HepG2 (cell line): Measurements from ENCODE around the gene ABCC5. TPM values are rescaled to one million over a fixed set of nuclear protein-coding genes. Genes with fewer than 3 reads are reported as not detected.

ENCODE experiments used
- CREB1 ChIP-seq, 2 experiments: fragments of 450-650 bp in 1 of 2; IDR thresholded peaks; 2 replicates each; pipeline ENCODE4 v1.6.1; 2016 to 2017; ENCODE audit warnings: control low read depth in 1 of 2, mild to moderate bottlenecking in 1 of 2, missing compliant biosample characterization in 1 of 2, missing genetic modification characterization in 1 of 2
- GABPB1 ChIP-seq: IDR thresholded peaks from 2 replicates; pipeline ENCODE4 v1.6.1; 2016; ENCODE audit warnings: mild to moderate bottlenecking, missing genetic modification reagents, moderate library complexity, missing compliant biosample characterization
- GATAD2A ChIP-seq: IDR thresholded peaks from 2 replicates; pipeline ENCODE4 v1.6.1; 2016
- NFE2L1 ChIP-seq: sonication (generic); formaldehyde crosslinking; IDR thresholded peaks from 2 replicates; pipeline ENCODE4 v1.4.0; 2020; ENCODE audit warnings: missing genetic modification reagents, mild to moderate bottlenecking, borderline replicate concordance
- SOX6 ChIP-seq, 2 experiments: fragments of 450-650 bp in 1 of 2; sonication (generic) in 1 of 2; formaldehyde crosslinking in 1 of 2; IDR thresholded peaks; 2 replicates each; pipeline versions ENCODE4 v1.4.0 to v1.6.1; 2017 to 2020; ENCODE audit warnings: antibody characterized with exemption in 1 of 2, mild to moderate bottlenecking in 1 of 2, missing genetic modification reagents in 1 of 2
- TOPORS ChIP-seq: sonication (generic); formaldehyde crosslinking; IDR thresholded peaks from 2 replicates; pipeline ENCODE4 v1.8.0; 2023; ENCODE audit warnings: mild to moderate bottlenecking, missing genetic modification reagents
- ZNF143 ChIP-seq: sonication (generic); formaldehyde crosslinking; IDR thresholded peaks from 2 replicates; pipeline ENCODE4 v1.4.0; 2020; ENCODE audit warnings: missing genetic modification reagents
- ZNF256 ChIP-seq: sonication (generic); formaldehyde crosslinking; conservative IDR thresholded peaks from 2 replicates; pipeline ENCODE4 v1.4.0; 2020; ENCODE audit warnings: missing genetic modification reagents
- polyA plus RNA-seq, 8 experiments: library from polyadenylated mRNA; depleted of rRNA in 3 of 8; stranded (reverse) in 7 of 8; unstranded in 1 of 8; fragments of >200 nt; fragmentation: Illumina TruSeq in 4 of 8; extraction: Trizol in 4 of 8; gene quantifications; 2 replicates each; pipeline versions ENCODE4 v1.2.1 to v1.2.3, GENCODE V29; 2011 to 2016; ENCODE audit warnings: low read depth in 4 of 8, missing spikeins in 1 of 8, mixed read lengths in 1 of 8; ENCODE audit not compliant: insufficient read depth in 1 of 8
- total RNA-seq, 5 experiments: library from RNA; depleted of rRNA; stranded (reverse); fragments of >200 nt; fragmentation: Illumina TruSeq; extraction: Trizol; gene quantifications; 2 replicates each; pipeline ENCODE4 v1.2.3, GENCODE V29; 2016; ENCODE audit warnings: low read depth in 1 of 5
- TF ChIP-seq, protein P1 (sequence below): sonication (generic); formaldehyde crosslinking; IDR thresholded peaks from 2 replicates; pipeline ENCODE4 v1.8.0; 2022; ENCODE audit warnings: low read depth, missing genetic modification reagents
- TF ChIP-seq, protein P2 (sequence below): fragments of 450-650 bp; IDR thresholded peaks from 2 replicates; pipeline ENCODE4 v1.6.1; 2017; ENCODE audit warnings: mild to moderate bottlenecking
- TF ChIP-seq, protein P3 (sequence below): sonication (generic); formaldehyde crosslinking; IDR thresholded peaks from 2 replicates; pipeline ENCODE4 v1.5.1; 2020; ENCODE audit warnings: mild to moderate bottlenecking, missing genetic modification reagents, borderline replicate concordance
- TF ChIP-seq, protein P4 (sequence below): sonication (generic); formaldehyde crosslinking; IDR thresholded peaks from 2 replicates; pipeline ENCODE4 v1.8.0; 2022; ENCODE audit warnings: mild to moderate bottlenecking, missing genetic modification reagents; ENCODE audit not compliant: insufficient replicate concordance
- TF ChIP-seq, protein P5 (sequence below): sonication (generic); formaldehyde crosslinking; IDR thresholded peaks from 2 replicates; pipeline ENCODE4 v1.4.0; 2020; ENCODE audit warnings: mild to moderate bottlenecking, missing genetic modification reagents, borderline replicate concordance

ABCC5 gene
- total and polyA plus RNA-seq, 2 of the 13 experiments (the other 11 are each of a cell fraction or from before 2014, with no cell fraction given) = 12.5 to 12.7 TPM

GRCh38 chr3:184017672-184018423, at the start of gene ABCC5 (continued):
- TF ChIP-seq ZNF143 (CRISPR knock-in tag) (peak; percentile 96), TOPORS (CRISPR knock-in tag) (0 out of 2 replicates have a peak, but pooled peaks have one; percentile 81), NFE2L1 (CRISPR knock-in tag) (no peak; the same call in 1 of the 2 replicates), ZNF256 (no peak), GABPB1 (CRISPR knock-in tag) (peak; percentile 88), CREB1 (IDR thresholded peaks at IDR 0.05) (no peak), CREB1 (CRISPR knock-in tag; IDR thresholded peaks at IDR 0.05) (peak; percentile 39; the same call in 1 of the 2 replicates), SOX6 (IDR thresholded peaks at IDR 0.05) (no peak), SOX6 (CRISPR knock-in tag; IDR thresholded peaks at IDR 0.05) (peak; percentile 34; the same call in 1 of the 2 replicates), GATAD2A (CRISPR knock-in tag) (peak; percentile 36; the same call in 1 of the 2 replicates)
- TF ChIP-seq, protein P1, sequence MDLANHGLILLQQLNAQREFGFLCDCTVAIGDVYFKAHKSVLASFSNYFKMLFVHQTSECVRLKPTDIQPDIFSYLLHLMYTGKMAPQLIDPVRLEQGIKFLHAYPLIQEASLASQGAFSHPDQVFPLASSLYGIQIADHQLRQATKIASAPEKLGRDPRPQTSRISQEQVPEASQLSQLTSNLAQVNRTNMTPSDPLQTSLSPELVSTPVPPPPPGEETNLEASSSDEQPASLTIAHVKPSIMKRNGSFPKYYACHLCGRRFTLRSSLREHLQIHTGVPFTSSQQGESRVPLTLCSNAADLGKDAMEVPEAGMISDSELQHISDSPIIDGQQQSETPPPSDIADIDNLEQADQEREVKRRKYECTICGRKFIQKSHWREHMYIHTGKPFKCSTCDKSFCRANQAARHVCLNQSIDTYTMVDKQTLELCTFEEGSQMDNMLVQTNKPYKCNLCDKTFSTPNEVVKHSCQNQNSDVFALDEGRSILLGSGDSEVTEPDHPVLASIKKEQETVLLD (CRISPR knock-in tag) = no peak; the same call in 1 of the 2 replicates
- TF ChIP-seq, protein P2, sequence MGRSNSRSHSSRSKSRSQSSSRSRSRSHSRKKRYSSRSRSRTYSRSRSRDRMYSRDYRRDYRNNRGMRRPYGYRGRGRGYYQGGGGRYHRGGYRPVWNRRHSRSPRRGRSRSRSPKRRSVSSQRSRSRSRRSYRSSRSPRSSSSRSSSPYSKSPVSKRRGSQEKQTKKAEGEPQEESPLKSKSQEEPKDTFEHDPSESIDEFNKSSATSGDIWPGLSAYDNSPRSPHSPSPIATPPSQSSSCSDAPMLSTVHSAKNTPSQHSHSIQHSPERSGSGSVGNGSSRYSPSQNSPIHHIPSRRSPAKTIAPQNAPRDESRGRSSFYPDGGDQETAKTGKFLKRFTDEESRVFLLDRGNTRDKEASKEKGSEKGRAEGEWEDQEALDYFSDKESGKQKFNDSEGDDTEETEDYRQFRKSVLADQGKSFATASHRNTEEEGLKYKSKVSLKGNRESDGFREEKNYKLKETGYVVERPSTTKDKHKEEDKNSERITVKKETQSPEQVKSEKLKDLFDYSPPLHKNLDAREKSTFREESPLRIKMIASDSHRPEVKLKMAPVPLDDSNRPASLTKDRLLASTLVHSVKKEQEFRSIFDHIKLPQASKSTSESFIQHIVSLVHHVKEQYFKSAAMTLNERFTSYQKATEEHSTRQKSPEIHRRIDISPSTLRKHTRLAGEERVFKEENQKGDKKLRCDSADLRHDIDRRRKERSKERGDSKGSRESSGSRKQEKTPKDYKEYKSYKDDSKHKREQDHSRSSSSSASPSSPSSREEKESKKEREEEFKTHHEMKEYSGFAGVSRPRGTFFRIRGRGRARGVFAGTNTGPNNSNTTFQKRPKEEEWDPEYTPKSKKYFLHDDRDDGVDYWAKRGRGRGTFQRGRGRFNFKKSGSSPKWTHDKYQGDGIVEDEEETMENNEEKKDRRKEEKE = no peak
- TF ChIP-seq, protein P3, sequence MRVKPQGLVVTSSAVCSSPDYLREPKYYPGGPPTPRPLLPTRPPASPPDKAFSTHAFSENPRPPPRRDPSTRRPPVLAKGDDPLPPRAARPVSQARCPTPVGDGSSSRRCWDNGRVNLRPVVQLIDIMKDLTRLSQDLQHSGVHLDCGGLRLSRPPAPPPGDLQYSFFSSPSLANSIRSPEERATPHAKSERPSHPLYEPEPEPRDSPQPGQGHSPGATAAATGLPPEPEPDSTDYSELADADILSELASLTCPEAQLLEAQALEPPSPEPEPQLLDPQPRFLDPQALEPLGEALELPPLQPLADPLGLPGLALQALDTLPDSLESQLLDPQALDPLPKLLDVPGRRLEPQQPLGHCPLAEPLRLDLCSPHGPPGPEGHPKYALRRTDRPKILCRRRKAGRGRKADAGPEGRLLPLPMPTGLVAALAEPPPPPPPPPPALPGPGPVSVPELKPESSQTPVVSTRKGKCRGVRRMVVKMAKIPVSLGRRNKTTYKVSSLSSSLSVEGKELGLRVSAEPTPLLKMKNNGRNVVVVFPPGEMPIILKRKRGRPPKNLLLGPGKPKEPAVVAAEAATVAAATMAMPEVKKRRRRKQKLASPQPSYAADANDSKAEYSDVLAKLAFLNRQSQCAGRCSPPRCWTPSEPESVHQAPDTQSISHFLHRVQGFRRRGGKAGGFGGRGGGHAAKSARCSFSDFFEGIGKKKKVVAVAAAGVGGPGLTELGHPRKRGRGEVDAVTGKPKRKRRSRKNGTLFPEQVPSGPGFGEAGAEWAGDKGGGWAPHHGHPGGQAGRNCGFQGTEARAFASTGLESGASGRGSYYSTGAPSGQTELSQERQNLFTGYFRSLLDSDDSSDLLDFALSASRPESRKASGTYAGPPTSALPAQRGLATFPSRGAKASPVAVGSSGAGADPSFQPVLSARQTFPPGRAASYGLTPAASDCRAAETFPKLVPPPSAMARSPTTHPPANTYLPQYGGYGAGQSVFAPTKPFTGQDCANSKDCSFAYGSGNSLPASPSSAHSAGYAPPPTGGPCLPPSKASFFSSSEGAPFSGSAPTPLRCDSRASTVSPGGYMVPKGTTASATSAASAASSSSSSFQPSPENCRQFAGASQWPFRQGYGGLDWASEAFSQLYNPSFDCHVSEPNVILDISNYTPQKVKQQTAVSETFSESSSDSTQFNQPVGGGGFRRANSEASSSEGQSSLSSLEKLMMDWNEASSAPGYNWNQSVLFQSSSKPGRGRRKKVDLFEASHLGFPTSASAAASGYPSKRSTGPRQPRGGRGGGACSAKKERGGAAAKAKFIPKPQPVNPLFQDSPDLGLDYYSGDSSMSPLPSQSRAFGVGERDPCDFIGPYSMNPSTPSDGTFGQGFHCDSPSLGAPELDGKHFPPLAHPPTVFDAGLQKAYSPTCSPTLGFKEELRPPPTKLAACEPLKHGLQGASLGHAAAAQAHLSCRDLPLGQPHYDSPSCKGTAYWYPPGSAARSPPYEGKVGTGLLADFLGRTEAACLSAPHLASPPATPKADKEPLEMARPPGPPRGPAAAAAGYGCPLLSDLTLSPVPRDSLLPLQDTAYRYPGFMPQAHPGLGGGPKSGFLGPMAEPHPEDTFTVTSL (CRISPR knock-in tag) = no peak
- TF ChIP-seq, protein P4, sequence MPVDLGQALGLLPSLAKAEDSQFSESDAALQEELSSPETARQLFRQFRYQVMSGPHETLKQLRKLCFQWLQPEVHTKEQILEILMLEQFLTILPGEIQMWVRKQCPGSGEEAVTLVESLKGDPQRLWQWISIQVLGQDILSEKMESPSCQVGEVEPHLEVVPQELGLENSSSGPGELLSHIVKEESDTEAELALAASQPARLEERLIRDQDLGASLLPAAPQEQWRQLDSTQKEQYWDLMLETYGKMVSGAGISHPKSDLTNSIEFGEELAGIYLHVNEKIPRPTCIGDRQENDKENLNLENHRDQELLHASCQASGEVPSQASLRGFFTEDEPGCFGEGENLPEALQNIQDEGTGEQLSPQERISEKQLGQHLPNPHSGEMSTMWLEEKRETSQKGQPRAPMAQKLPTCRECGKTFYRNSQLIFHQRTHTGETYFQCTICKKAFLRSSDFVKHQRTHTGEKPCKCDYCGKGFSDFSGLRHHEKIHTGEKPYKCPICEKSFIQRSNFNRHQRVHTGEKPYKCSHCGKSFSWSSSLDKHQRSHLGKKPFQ (CRISPR knock-in tag) = peak; percentile 34
- TF ChIP-seq, protein P5, sequence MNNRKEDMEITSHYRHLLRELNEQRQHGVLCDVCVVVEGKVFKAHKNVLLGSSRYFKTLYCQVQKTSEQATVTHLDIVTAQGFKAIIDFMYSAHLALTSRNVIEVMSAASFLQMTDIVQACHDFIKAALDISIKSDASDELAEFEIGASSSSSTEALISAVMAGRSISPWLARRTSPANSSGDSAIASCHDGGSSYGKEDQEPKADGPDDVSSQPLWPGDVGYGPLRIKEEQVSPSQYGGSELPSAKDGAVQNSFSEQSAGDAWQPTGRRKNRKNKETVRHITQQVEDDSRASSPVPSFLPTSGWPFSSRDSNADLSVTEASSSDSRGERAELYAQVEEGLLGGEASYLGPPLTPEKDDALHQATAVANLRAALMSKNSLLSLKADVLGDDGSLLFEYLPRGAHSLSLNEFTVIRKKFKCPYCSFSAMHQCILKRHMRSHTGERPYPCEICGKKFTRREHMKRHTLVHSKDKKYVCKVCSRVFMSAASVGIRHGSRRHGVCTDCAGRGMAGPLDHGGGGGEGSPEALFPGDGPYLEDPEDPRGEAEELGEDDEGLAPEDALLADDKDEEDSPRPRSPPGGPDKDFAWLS = no peak
